Ishikawa (cell line): ENCODE results near the gene DPY30.

Experiments used
- CEBPB ChIP-seq: IDR thresholded peaks from 2 replicates; pipeline ENCODE4 v1.6.1; 2012
- CREB1 ChIP-seq: IDR thresholded peaks from 2 replicates; pipeline ENCODE4 v1.6.1; 2012; ENCODE audit warnings: low read depth
- EGR1 ChIP-seq: IDR thresholded peaks from 2 replicates; pipeline ENCODE4 v1.6.1; 2012
- EP300 ChIP-seq: IDR thresholded peaks from 2 replicates; pipeline ENCODE4 v1.6.1; 2012; ENCODE audit warnings: borderline replicate concordance
- FOXM1 ChIP-seq: IDR thresholded peaks from 2 replicates; pipeline ENCODE4 v1.6.1; 2012; ENCODE audit warnings: low read depth, borderline replicate concordance
- MAX ChIP-seq: IDR thresholded peaks from 2 replicates; pipeline ENCODE4 v1.6.1; 2012
- NFIC ChIP-seq: IDR thresholded peaks from 2 replicates; pipeline ENCODE4 v1.6.1; 2012
- RAD21 ChIP-seq: IDR thresholded peaks from 2 replicates; pipeline ENCODE4 v1.6.1; 2012; ENCODE audit warnings: low read depth
- TAF1 ChIP-seq: IDR thresholded peaks from 2 replicates; pipeline ENCODE4 v1.6.1; 2012; ENCODE audit warnings: low read depth, mild to moderate bottlenecking
- TCF12 ChIP-seq: IDR thresholded peaks from 2 replicates; pipeline ENCODE4 v1.6.1; 2012; ENCODE audit warnings: low read depth
- TEAD4 ChIP-seq: IDR thresholded peaks from 2 replicates; pipeline ENCODE4 v1.6.1; 2012
- YY1 ChIP-seq: IDR thresholded peaks from 2 replicates; pipeline ENCODE4 v1.6.1; 2012; ENCODE audit warnings: low read depth
- ZBTB7A ChIP-seq: IDR thresholded peaks from 2 replicates; pipeline ENCODE4 v1.6.1; 2012; ENCODE audit warnings: low read depth
- TF ChIP-seq, protein P1 (sequence below): IDR thresholded peaks from 2 replicates; pipeline ENCODE4 v1.6.1; 2012; ENCODE audit warnings: low read depth, mild to moderate bottlenecking
- TF ChIP-seq, protein P2 (sequence below): IDR thresholded peaks from 2 replicates; pipeline ENCODE4 v1.6.1; 2012

Gene DPY30

GRCh38 chr2:32039447-32040219 is at the start of gene DPY30:
DPY30 (minus strand) TSS chr2:32039805; CDS start chr2:32039456, 349 bp downstream.
- TF ChIP-seq MAX (peak; percentile 92), YY1 (0 out of 2 replicates have a peak, but pooled peaks have one; percentile 11), CREB1 (peak; percentile 26; the same call in 1 of the 2 replicates), TAF1 (peak; percentile 97), EP300 (no peak), TCF12 (peak; percentile 47; the same call in 1 of the 2 replicates), RAD21 (0 out of 2 replicates have a peak, but pooled peaks have one; percentile 2), TEAD4 (no peak)
- TF ChIP-seq, protein P1, sequence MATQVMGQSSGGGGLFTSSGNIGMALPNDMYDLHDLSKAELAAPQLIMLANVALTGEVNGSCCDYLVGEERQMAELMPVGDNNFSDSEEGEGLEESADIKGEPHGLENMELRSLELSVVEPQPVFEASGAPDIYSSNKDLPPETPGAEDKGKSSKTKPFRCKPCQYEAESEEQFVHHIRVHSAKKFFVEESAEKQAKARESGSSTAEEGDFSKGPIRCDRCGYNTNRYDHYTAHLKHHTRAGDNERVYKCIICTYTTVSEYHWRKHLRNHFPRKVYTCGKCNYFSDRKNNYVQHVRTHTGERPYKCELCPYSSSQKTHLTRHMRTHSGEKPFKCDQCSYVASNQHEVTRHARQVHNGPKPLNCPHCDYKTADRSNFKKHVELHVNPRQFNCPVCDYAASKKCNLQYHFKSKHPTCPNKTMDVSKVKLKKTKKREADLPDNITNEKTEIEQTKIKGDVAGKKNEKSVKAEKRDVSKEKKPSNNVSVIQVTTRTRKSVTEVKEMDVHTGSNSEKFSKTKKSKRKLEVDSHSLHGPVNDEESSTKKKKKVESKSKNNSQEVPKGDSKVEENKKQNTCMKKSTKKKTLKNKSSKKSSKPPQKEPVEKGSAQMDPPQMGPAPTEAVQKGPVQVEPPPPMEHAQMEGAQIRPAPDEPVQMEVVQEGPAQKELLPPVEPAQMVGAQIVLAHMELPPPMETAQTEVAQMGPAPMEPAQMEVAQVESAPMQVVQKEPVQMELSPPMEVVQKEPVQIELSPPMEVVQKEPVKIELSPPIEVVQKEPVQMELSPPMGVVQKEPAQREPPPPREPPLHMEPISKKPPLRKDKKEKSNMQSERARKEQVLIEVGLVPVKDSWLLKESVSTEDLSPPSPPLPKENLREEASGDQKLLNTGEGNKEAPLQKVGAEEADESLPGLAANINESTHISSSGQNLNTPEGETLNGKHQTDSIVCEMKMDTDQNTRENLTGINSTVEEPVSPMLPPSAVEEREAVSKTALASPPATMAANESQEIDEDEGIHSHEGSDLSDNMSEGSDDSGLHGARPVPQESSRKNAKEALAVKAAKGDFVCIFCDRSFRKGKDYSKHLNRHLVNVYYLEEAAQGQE, result no peak

- TF ChIP-seq CEBPB (no peak), TAF1 (no peak), NFIC (no peak), EGR1 (no peak), YY1 (no peak), CREB1 (no peak), TEAD4 (no peak), EP300 (no peak)
Observed at GRCh38 chr2:32074134-32074506, 34.5 kb upstream of the DPY30 start.

GRCh38 chr2:32067549-32067948 is 27.9 kb upstream of the DPY30 start:
- TF ChIP-seq MAX, result no peak
- TF ChIP-seq EP300, result no peak
- TF ChIP-seq ZBTB7A, result no peak

- TF ChIP-seq TAF1 (no peak), YY1 (no peak)
Observed at GRCh38 chr2:32064713-32065112, 25.1 kb upstream of the DPY30 start.

- TF ChIP-seq MAX, result no peak
- no peak for TF ChIP-seq EP300
- TF ChIP-seq, protein P2, sequence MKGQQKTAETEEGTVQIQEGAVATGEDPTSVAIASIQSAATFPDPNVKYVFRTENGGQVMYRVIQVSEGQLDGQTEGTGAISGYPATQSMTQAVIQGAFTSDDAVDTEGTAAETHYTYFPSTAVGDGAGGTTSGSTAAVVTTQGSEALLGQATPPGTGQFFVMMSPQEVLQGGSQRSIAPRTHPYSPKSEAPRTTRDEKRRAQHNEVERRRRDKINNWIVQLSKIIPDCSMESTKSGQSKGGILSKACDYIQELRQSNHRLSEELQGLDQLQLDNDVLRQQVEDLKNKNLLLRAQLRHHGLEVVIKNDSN, result no peak
- no peak for TF ChIP-seq TEAD4
- no peak for TF ChIP-seq TAF1
- no peak for TF ChIP-seq CEBPB
- TF ChIP-seq RAD21, result no peak
Observed at GRCh38 chr2:32064021-32064601, 24.5 kb upstream of the DPY30 start.

DNA sequence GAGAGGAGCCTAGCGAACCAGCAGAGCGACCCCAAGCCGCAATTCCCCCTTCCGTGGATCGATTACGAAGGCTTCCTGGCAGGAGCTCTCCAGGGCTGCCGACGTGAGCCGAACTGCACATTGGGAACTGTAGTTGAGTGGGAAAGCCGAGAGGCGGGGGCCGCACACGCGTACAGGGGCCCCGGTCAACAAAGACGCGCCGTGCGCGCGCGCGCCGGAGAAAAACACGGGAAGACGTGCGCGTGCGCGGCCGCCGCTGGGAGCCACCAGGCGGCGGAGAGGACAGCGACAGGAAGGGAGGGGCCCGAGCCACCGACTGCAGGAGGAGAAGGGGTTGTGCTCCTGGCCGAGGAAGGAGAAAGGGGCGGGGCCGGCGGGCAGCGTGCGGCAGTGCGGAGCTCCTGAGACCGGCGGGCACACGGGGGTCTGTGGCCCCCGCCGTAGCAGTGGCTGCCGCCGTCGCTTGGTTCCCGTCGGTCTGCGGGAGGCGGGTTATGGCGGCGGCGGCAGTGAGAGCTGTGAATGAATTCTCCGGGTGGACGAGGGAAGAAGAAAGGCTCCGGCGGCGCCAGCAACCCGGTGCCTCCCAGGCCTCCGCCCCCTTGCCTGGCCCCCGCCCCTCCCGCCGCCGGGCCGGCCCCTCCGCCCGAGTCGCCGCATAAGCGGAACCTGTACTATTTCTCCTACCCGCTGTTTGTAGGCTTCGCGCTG is 23.9 kb upstream of the DPY30 start, which contains the start of gene SPAST:
SPAST (plus strand) TSS at position 247 of the 711 bp plus-strand sequence; CDS start at position 523, 276 bp downstream.
- TF ChIP-seq, protein P1, result peak; percentile 36; the same call in 1 of the 2 replicates
- TF ChIP-seq EP300, result no peak
- TF ChIP-seq MAX, result no peak; the same call in 1 of the 2 replicates
- TF ChIP-seq CREB1, result peak; percentile 71
- TF ChIP-seq TCF12, result no peak
- peak; percentile 20; the same call in 1 of the 2 replicates for TF ChIP-seq CEBPB
- no peak for TF ChIP-seq FOXM1
- TF ChIP-seq EGR1, result no peak
- peak; percentile 36; the same call in 1 of the 2 replicates for TF ChIP-seq NFIC
- TF ChIP-seq RAD21, result peak; percentile 2; the same call in 1 of the 2 replicates
- TF ChIP-seq ZBTB7A, result peak; percentile 69; the same call in 1 of the 2 replicates
- TF ChIP-seq TEAD4, result no peak; the same call in 1 of the 2 replicates
- TF ChIP-seq TAF1, result peak; percentile 64
- TF ChIP-seq, protein P2, result no peak; the same call in 1 of the 2 replicates
- peak; percentile 18 for TF ChIP-seq YY1
